Kidney epithelial cell (primary cell): ENCODE results near the gene IL11RA. TPM values are rescaled to one million over a fixed set of nuclear protein-coding genes. Genes with fewer than 3 reads are reported as not detected.

Experiments used
- DNase-seq: peaks from one replicate; pipeline ENCODE4 v3.0.0-alpha.2; 2010; ENCODE audit warnings: low read depth
- H3K27me3 ChIP-seq: 2 replicates; pipeline ENCODE4 v1.6.0; 2011; ENCODE audit warnings: low read length; ENCODE audit not compliant: control insufficient read depth, insufficient read depth
- H3K36me3 ChIP-seq: 2 replicates; pipeline ENCODE4 v1.5.1; 2011; ENCODE audit warnings: low read length; ENCODE audit not compliant: control insufficient read depth, insufficient read depth
- H3K4me3 ChIP-seq: 2 replicates; pipeline ENCODE4 v1.5.1; 2011; ENCODE audit warnings: low read depth, mild to moderate bottlenecking, control low read depth, low read length
- total RNA-seq: library from RNA; depleted of rRNA; stranded (reverse); fragments of >200 nt; gene quantifications from 2 replicates; pipeline ENCODE4 v1.2.3, GENCODE V29; 2015
- TF ChIP-seq, protein P1 (sequence below): IDR thresholded peaks from 2 replicates; pipeline ENCODE4 v1.5.1; 2011; ENCODE audit warnings: mild to moderate bottlenecking, moderate library complexity, low read length, control low read depth, inconsistent platforms; ENCODE audit not compliant: insufficient read depth, poor library complexity, severe bottlenecking

Gene IL11RA
- total RNA-seq, 1 donor from 2014 or later, result 5.9 TPM

DNA sequence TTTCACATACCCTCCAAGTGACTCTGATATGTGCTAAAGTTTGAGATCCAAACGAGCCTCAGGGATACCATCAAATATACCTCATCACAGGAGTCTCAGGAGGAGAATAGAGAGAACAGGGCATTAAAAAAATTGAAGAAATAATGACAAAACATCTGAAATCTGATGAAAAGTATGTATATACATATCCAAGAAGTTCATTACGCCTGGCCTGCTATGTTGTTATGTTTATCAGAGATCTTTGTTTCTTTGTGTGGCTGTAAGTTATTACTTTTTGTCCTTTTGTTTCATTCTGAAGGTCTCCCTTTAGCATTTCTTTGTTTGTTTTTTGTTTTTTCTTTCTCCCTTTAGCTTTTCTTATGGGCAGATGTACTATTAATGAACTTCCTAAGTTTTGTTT is 41.6 kb downstream of the IL11RA start:
- H3K27me3 ChIP-seq, result peaks cover 10% of the 10 kb centered on the region
- no peaks in the 10 kb centered on the region for H3K36me3 ChIP-seq
- TF ChIP-seq, protein P1, sequence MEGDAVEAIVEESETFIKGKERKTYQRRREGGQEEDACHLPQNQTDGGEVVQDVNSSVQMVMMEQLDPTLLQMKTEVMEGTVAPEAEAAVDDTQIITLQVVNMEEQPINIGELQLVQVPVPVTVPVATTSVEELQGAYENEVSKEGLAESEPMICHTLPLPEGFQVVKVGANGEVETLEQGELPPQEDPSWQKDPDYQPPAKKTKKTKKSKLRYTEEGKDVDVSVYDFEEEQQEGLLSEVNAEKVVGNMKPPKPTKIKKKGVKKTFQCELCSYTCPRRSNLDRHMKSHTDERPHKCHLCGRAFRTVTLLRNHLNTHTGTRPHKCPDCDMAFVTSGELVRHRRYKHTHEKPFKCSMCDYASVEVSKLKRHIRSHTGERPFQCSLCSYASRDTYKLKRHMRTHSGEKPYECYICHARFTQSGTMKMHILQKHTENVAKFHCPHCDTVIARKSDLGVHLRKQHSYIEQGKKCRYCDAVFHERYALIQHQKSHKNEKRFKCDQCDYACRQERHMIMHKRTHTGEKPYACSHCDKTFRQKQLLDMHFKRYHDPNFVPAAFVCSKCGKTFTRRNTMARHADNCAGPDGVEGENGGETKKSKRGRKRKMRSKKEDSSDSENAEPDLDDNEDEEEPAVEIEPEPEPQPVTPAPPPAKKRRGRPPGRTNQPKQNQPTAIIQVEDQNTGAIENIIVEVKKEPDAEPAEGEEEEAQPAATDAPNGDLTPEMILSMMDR, result no peak
- DNase-seq, result no peak
- no peak overlapping the region for H3K4me3 ChIP-seq

DNA sequence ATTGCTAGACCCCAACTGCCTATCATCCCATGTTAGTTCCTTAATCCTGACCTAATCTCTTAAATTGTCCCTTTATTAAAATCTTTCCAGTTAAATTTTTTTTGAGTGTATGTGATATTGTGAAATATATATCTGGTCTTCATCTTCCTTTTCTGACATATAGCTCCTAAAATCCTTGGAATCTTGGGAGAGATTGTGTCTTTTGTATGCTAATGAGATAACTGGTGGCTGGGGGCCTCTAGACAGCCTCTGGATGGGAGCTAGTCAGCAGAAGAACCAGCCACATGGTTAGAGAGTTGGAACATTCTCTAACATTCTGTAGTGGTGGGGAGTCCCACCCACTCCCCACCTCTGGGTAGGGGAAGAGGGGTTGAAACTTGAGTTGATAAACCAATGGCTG is 42.8 kb downstream of the IL11RA start:
- no peak for DNase-seq
- peaks cover 5% of the 10 kb centered on the region for H3K27me3 ChIP-seq
- H3K4me3 ChIP-seq, result no peak overlapping the region
- no peaks in the 10 kb centered on the region for H3K36me3 ChIP-seq
- TF ChIP-seq, protein P1, result no peak

DNA sequence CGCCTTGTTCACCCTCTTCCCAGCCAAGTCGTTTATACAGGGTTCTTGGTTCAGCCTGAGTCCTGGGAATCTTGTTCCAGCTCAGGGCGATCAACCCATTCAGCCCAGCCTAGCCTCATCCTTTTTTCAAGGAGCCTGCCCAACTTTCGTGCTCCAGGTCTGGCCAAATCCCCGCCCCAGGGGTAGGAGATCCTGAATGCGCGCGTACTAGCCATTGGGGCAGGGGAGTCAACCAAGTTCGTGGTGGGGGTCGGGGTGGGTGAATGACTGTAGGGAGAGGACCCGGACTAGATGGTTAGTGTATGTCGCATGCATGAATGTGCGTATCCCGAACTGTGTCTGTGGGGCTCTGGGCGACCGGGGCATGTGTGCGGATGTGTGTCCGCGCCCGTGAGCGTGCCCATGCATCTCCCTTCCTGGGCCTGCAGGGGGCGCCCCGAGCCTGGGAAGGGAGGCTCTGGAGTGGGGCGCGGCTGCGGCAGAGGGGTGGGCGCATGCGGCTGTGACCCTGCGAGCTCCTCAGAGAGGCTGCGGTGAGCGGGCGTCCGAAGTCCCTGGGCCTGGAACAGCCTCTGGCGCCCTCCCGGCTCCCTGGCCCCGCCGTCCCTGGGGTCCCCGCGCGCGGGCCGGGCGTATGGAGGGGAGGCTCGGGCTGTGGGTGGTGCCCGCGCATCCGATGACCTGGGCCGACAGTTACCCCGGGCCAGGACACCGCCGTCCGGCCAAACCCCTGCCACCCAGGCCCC is 49.2 kb downstream of the IL11RA start:
- Histone ChIP-seq H3K4me3 (peak overlapping the region; percentile 49), H3K27me3 (peaks cover 9% of the 10 kb centered on the region), H3K36me3 (no peaks in the 10 kb centered on the region)
- no peak for DNase-seq
- TF ChIP-seq, protein P1, result peak; percentile 90

DNA sequence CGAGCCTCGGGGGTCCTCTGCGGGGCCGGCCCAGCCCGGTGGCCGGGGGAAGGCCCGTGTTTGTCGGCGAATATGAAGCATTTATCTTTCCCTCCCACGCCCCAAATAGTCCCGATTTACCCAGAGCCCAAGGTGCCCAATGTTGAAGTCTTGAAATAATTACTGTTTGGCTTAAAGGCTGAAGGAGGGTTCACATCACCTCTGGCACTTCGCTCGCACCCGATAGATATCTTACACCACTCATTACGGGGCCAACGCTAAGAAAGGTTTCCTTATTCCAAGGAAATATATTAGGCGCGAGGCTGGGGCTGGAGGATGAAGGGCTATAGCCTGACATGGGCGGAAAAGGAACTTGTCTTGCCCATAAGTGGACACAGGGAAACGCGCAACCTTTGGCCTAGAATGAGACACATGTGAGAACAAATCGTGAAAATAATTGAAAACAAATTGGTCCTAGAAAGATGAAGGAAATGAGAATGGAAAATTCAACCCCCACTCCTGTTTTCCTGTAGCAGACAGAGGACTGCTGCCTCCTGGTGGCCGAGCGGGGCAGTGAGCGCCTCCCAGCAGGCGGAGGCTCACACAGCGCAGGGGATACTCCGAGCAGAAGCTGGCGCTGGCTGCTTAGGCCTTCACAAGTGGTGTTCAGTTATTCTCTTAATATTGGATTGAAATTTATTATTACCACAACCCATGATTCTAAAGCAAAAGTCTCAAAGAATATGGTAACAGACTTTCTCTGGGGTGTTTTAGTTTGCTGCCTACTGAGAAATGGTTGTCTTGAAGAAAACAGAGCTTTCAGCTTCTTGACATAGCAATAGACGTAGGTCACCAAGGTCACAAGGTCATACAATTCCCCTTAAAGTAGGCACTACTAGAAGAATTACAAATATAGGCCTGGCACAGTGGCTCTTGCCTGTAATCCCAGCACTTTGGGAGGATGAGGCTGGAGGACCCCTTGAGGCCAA is 50.1 kb downstream of the IL11RA start:
- TF ChIP-seq, protein P1, result peak; percentile 100
- peak; percentile 21 for DNase-seq

GRCh38 chr9:34707130-34707529 is 55.1 kb downstream of the IL11RA start:
- no peaks in the 10 kb centered on the region for H3K36me3 ChIP-seq
- no peak for DNase-seq
- H3K27me3 ChIP-seq, result no peaks in the 10 kb centered on the region
- no peak overlapping the region for H3K4me3 ChIP-seq
- TF ChIP-seq, protein P1, result no peak

More for the DNA sequence above, 50.1 kb downstream of the IL11RA start:
- Histone ChIP-seq H3K4me3 (peak overlapping the region; percentile 49), H3K36me3 (no peaks in the 10 kb centered on the region), H3K27me3 (peaks cover 9% of the 10 kb centered on the region)
